CD4-positive, alpha-beta T cell treated with Interleukin-2 at 100 ng/mL for 4 hours (primary cell): ENCODE results near the gene USP51.
"Not testable (repeated sequence)": the region's sequence is repeated elsewhere in the genome, so short reads cannot be mapped to it uniquely, and the experiment has no call there.

Experiments
- DNase-seq: peaks from one replicate; pipeline ENCODE4 v3.0.0-alpha.2; 2020; ENCODE audit warnings: low spot score

The USP51 gene

GRCh38 chrX:55489314-55490009 lies at the start of gene USP51:
TSS of gene USP51 (minus strand) at chrX:55489848. CDS start at chrX:55488939, 909 bp downstream.
- no peak for DNase-seq

DNA sequence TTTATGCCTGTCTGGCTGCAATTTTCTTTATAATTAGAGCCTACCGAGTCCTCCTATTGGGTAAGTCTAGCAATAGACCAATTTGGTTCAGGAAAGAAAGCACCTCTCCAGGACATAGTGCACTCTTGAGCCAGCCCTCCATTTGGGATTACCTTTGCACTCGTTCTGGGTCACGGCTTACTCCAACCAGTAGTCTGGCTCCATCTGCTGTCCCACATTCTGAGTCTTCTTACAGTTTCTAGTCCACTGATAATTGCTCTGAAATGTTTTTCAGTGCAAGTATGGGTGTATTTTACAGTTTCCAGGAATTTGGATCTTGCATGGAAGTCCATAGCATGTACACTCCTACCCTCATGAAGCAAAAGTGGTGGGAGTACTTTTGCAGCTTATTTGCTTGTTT lies 34.8 kb upstream of the USP51 start:
- no peak for DNase-seq

- DNase-seq: no peak
These were observed 33.7 kb upstream of the USP51 start for GRCh38 chrX:55523356-55523755.

GRCh38 chrX:55522596-55523276 lies 33.1 kb upstream of the USP51 start:
- no peak for DNase-seq

DNA sequence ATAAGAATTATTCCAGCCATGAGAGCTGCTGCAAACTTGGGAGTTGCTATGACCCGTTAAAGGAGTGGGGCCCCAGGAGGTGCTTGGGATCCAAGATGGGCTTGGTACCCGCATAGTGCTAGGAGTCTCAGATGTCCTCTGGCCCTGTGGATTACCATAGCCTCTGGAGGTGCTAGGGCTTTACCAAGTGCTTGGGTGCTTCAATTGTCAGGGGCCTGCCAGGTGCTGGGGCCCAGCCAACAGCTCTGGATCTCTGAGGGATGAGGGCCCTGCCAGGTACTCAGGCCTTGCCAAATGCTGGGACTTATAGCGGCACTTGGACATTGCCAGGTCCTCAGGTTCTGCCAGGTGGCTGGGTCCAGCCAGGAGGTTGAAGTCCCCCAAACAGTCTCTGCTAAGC lies 32.0 kb upstream of the USP51 start:
- DNase-seq: no peak

DNA sequence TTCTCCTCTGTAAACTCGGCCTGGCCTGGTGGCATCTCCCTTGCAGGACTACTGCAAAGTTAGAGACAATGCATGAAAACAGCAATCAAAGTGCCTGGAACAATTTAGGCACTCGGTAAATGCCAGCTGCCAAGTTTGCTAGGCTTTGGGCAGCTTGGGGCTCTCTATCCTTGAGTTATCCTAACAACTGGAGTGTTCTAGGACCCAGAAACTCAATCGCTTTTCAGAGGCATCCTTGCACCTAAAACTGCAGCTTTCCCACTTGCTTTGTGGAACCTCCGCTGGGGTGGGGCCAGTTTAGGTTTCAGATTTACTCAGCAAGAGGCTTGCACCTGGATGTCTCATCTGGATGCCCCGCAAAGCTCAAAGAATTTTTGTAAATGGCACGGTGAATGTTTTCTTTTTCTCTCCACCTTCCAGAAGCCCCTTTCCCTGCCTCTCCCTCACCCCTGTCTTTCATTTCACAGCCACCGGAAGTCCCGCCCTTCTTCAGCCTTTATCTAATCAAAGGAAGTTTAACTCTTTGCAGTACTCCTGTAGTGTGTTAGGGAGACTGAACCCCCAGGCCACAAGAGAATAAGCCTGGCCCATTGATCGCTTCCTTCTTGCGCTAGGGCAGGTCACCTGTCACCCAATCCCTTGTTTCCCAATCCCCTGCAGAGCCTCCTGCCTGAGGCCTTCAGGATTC lies 27.3 kb upstream of the USP51 start:
- not testable (repeated sequence) for DNase-seq

- DNase-seq: not testable (repeated sequence)
These were observed 23.5 kb upstream of the USP51 start for GRCh38 chrX:55513045-55513737.

DNA sequence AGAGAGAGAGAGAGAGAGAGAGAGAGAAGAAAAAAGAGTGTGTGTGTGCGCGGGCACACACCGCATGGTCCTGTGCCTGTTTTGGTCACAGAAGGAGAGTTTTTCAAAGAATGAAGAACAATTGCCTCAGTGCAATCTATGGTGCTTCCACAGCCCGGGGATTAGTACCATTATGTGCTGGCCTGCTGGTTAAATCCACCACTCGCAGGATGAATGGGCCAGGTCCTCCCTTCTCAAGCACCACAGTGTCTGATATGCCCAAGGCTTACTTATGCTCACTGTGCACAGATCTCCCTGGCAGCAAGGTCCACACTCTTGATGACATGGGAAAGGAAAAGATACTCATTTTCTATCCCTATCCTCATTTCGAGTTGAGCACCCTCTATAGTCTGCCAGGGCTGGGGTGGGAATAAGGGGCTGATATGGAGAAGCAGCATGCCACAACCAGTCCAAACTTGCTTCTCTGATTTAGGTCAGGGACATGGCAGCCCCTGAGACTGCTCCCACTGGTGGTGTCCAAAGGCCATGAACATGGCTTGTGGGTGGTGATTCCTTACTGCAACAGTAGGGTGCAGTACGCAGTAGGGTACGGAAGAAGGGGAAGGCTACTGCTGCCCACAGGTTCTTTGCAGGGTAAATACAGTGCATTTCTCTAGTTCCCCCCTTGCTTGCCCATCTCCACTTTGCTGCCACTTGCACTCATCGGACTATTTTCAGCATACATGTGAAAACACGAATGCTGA lies 18.9 kb upstream of the USP51 start:
- not testable (repeated sequence) for DNase-seq

GRCh38 chrX:55507699-55508098 lies 18.1 kb upstream of the USP51 start:
- not testable (repeated sequence) for DNase-seq

DNA sequence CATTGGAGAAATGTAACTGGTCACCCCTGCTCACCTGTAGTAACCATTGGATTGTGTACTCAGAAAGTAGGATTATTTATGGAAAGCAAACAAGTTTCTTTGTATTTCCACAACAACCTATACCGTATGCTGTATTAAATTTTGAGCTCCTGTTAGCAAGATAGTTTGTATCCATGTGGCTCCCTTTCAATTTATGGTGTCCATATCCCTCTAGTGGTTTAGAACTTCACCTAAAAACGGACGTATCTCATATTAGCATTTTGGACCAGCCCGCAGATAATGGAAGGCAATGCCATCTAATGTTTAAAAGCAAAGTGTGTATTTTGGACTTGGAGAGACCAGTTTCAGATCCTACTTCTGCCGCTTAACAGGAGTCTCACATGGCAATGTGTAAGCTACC lies 17.4 kb upstream of the USP51 start:
- DNase-seq: not testable (repeated sequence)

- no peak for DNase-seq
These were observed 1.3 kb upstream of the USP51 start for GRCh38 chrX:55490974-55491373.

GRCh38 chrX:55490121-55490520 lies 473 bp upstream of the USP51 start:
- DNase-seq: no peak

GRCh38 chrX:55488593-55489313 lies 895 bp downstream of the USP51 start:
- peak; percentile 58 for DNase-seq

GRCh38 chrX:55488006-55488592 lies 1.5 kb downstream of the USP51 start:
- DNase-seq: no peak

DNA sequence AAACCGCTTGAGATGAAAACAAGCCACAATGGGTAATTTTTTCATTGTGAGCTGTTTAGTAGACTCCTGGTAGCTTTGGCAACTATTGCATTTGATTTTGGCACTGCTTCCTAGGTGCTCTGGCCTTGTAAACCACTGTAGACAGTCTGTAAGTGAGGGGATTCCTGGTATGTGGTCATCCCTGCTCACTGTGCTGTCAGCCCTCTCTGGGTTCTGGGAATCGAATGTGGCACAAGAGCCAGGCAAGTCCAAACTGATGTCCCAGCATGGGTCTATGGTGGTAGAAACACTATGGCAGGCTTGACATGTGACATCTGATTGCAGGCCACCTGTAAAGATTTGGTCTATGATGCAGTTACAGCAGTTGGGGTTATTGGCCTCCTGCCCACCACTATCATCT lies 2.5 kb downstream of the USP51 start:
- DNase-seq: no peak

GRCh38 chrX:55486736-55487135 lies 2.9 kb downstream of the USP51 start:
- no peak for DNase-seq

GRCh38 chrX:55484948-55485347 lies 4.7 kb downstream of the USP51 start:
- DNase-seq: no peak

DNA sequence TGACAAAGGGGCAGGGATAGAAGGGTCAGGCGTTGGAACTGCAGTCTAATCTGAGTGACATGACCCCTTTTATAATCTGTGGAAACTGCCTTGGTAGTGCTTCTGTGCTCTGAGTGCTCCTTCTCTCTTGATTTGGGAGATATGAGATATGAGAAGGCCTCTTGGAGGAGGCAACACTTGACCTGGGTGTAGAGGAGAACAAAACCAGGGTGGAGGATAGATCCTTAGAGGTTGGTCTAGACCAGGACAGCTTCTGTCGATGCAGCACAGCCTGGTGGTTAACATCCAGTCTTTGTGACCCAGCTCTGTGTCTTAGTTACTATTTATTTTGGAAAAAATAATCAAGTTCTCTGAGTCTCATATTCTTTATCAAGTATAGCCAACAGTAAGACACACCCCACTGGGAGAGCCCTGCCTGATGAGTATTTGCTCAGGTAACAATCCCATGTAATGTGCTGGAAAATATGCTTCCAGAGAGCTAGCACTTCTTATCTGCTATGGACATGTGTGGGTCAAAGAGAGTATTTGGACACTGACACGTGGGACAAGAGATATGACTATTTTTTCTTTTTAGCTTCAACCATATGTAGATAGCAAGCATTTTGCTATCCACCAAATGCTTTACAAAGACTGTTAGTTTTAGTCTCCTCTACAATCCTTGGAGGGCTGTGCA lies 9.1 kb downstream of the USP51 start:
- DNase-seq: no peak

DNA sequence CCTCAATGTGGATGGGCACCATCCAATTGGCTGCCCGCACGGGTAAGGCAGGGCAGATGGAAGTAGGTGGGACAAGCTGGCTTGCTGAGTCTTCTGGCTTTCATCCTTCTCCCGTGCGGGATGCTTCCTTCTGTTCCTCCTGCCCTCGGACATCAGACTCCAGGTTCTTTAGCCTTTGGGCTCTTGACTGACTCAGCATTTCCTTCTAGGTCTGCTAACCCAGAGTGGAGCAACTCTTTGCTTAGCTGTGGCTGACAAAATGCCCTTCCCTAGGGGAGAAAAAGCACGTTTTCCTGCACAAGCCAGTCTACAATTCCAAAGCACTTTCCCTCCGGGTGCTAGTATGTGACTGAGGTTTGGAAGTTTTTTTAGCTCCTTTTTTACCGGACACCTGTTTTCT lies 9.7 kb downstream of the USP51 start:
- not testable (repeated sequence) for DNase-seq

GRCh38 chrX:55465791-55466190 lies 23.9 kb downstream of the USP51 start:
- DNase-seq: not testable (repeated sequence)
